Activated CD4-positive, alpha-beta T cell treated with anti-CD3 and anti-CD28 coated beads for 4 hours (primary cell): ENCODE data around the gene PBX4.

ENCODE experiments used
- DNase-seq, 2 donors: peaks; one replicate each; pipeline ENCODE4 v3.0.0-alpha.2; 2020

The PBX4 gene

GRCh38 chr19:19587771-19588170 is 30.7 kb downstream of the PBX4 start:
- DNase-seq, result no peak

- no peak for DNase-seq
Measured at GRCh38 chr19:19584356-19584755, 34.1 kb downstream of the PBX4 start.

- DNase-seq, result no peak
Measured at GRCh38 chr19:19582471-19582870, 36.0 kb downstream of the PBX4 start.

- DNase-seq, result no peak
Measured at GRCh38 chr19:19581391-19581790, 37.1 kb downstream of the PBX4 start.

- DNase-seq, result no peak
Measured at GRCh38 chr19:19580418-19580817, 38.1 kb downstream of the PBX4 start.

- no peak for DNase-seq
Measured at GRCh38 chr19:19579533-19580361, 38.7 kb downstream of the PBX4 start.

GRCh38 chr19:19578252-19578651 is 40.2 kb downstream of the PBX4 start:
- DNase-seq, result no peak

GRCh38 chr19:19575411-19575810 is 43.1 kb downstream of the PBX4 start:
- DNase-seq, result no peak

GRCh38 chr19:19571071-19571786 is 47.3 kb downstream of the PBX4 start:
- DNase-seq, result no peak

GRCh38 chr19:19570571-19570970 is 47.9 kb downstream of the PBX4 start:
- DNase-seq, result no peak

- no peak for DNase-seq
Measured at GRCh38 chr19:19568802-19569756, 49.4 kb downstream of the PBX4 start.

GRCh38 chr19:19567391-19567790 is 51.1 kb downstream of the PBX4 start:
- DNase-seq, result no peak

- DNase-seq, result no peak
Measured at GRCh38 chr19:19566306-19566705, 52.2 kb downstream of the PBX4 start.

GRCh38 chr19:19563348-19563848 is 55.1 kb downstream of the PBX4 start:
- DNase-seq, result no peak

- peak; percentile 45 to 54 for DNase-seq
Measured at GRCh38 chr19:19562665-19563347, 55.7 kb downstream of the PBX4 start.

- no peak for DNase-seq
Measured at GRCh38 chr19:19561946-19562664, 56.4 kb downstream of the PBX4 start.

- no peak for DNase-seq
Measured at GRCh38 chr19:19559931-19560330, 58.6 kb downstream of the PBX4 start.

GRCh38 chr19:19558636-19559035 is 59.9 kb downstream of the PBX4 start:
- DNase-seq, result no peak

GRCh38 chr19:19558055-19558454 is 60.4 kb downstream of the PBX4 start:
- DNase-seq, result no peak

- peak; percentile 59 to 60 for DNase-seq
Measured at GRCh38 chr19:19554074-19555023, 64.1 kb downstream of the PBX4 start.
